PC-9 (cell line): ENCODE data around the gene STUM.

Experiments used
- CTCF ChIP-seq: fragments of 200-600 bp; sonication (generic); conservative IDR thresholded peaks from 2 replicates; pipeline ENCODE4 v1.6.1; 2017; ENCODE audit warnings: mixed run types, antibody characterized with exemption, mild to moderate bottlenecking, moderate library complexity
- EZH2 ChIP-seq: fragments of 200-600 bp; sonication (generic); IDR thresholded peaks from 2 replicates; pipeline ENCODE4 v1.8.0; 2017; ENCODE audit warnings: antibody characterized with exemption, low read depth

GRCh38 chr1:226557424-226557823, 8.9 kb downstream of the STUM start:
- no peak for TF ChIP-seq CTCF
- no peak for TF ChIP-seq EZH2
